ENCODE data around the gene KCTD11.

Gene KCTD11

GRCh38 chr17:7374353-7374752 is 22.4 kb downstream of the KCTD11 start:
- no peak for DNase-seq (ENCODE audit: low read depth in 2 of 3, low spot score in 2 of 3)

DNA sequence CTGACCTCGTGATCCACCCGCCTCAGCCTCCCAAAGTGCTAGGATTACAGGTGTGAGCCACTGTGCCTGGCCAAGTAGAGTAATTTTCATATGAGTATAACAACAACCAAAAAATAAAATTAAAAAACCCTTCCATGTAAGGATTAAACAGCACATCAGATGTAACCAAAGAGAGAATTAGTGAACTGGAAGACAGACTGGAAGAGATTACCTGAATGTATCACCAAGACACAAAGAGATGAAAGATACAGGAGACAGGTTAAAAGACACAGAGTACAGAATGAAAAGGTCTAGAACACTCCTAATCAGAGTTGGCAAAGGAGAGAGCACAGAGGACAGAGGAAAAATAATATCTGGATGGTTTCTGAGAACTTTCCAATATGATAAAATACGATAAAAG is 27.2 kb downstream of the KCTD11 start:
- no peak for DNase-seq (ENCODE audit: low read depth in 2 of 3, low spot score in 2 of 3)

DNA sequence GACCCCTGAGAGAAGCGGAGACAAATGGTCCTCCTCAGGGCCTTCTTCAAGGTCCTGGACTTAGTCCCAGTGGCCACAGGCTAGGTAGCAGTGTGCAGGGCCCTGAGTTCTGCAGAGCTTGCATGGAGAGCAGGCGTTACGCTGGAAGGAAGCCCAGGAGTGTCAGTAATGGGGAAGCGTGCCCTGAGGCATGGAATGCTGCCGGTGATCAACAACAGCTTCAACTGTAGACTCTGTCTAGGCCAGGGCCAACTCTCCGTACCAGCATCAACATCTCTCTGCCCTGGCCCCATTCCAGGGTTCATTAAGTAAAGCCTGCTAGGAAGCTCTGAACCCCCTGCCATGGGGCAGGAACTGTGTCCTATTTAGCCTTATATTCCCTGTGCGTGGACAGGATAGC is 28.4 kb downstream of the KCTD11 start:
- no peak for DNase-seq (ENCODE audit: low read depth in 2 of 3, low spot score in 2 of 3)

- DNase-seq (ENCODE audit: low read depth in 2 of 3, low spot score in 2 of 3), result no peak
These were observed 29.1 kb downstream of the KCTD11 start, which contains the start of gene TNK1 for GRCh38 chr17:7380855-7381683. TNK1 (plus strand) TSS chr17:7381089; CDS start chr17:7382927, 1,838 bp downstream.

DNA sequence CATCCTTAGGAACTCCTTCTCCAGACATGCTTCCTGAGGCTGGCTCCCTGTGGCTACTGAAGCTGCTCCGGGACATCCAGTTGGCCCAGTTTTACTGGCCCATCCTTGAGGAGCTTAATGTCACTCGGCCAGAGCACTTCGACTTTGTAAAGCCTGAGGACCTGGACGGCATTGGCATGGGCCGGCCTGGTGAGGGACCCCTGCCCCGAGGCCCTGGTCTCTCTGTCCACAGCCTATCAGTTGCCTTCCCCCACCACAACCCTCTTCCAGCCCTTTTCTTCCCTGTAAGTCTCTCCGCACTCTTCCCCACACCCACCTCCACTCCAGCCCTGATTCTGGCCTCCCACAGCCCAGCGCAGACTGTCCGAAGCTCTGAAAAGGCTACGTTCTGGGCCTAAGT is 30.9 kb downstream of the KCTD11 start:
- DNase-seq (ENCODE audit: low read depth in 2 of 3, low spot score in 2 of 3), result no peak

- DNase-seq (ENCODE audit: low read depth in 2 of 3, low spot score in 2 of 3), result no peak
These were observed 31.4 kb downstream of the KCTD11 start for GRCh38 chr17:7383371-7383741.

GRCh38 chr17:7383742-7384488 is 32.0 kb downstream of the KCTD11 start:
- DNase-seq (ENCODE audit: low read depth in 2 of 3, low spot score in 2 of 3), result peak; percentile 47 to 68 (median 58)

GRCh38 chr17:7384489-7385081 is 32.6 kb downstream of the KCTD11 start:
- DNase-seq (ENCODE audit: low read depth in 2 of 3, low spot score in 2 of 3), result no peak

- no peak for DNase-seq (ENCODE audit: low read depth in 2 of 3, low spot score in 2 of 3)
These were observed 36.9 kb downstream of the KCTD11 start for GRCh38 chr17:7388856-7389255.

DNA sequence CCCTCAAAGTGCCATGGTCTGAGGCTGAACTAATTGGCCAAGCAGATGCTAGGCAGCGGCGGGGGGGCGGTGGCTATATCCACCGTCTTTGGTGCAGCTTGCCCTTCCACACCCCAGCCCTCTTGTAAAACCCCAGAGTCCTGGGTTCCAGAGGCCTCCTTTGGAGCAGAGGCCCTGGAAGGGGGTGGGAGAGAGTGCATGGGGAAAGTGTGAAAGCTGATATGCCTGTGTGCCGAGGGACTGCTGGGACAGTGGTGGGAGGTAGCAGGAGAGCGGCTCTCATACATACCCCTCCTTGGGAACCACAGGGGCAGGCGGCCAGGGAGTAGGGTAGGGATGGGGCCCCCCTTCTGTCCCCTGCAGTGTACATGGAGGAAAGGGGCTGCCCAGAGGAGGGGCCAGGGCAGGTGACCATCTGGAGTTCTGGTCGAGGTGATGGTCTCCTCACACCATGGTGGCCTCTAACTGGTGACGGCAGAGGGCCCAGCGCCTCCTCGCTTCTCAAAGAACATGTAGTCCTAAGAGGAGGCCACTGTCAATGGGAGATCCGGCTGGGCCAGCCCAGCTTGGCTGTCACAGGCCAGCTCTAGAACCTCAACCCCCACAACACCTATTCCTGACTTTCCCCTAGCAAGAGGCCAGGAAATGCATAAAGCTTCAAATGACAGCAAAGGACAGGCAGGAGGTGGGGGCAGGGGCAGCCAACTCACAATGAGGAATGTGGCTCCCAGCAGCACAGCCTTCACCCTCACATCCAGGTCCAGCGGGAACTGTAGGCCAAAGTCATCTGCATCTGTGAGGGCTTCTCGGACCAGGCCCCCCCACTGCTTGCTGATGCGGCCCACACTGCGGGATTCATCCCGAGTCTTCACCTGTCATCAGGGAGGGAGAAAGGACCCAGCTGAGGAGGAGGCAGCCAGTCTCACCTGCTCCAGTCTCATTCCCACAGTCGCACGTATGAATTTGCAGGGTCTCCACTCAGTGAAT is 38.3 kb downstream of the KCTD11 start:
- DNase-seq (ENCODE audit: low read depth in 2 of 3, low spot score in 2 of 3), result no peak

GRCh38 chr17:7391307-7391706 is 39.3 kb downstream of the KCTD11 start:
- no peak for DNase-seq (ENCODE audit: low read depth in 2 of 3, low spot score in 2 of 3)

GRCh38 chr17:7392696-7393612 is 41.0 kb downstream of the KCTD11 start:
- DNase-seq (ENCODE audit: low read depth in 2 of 3, low spot score in 2 of 3), result no peak

DNA sequence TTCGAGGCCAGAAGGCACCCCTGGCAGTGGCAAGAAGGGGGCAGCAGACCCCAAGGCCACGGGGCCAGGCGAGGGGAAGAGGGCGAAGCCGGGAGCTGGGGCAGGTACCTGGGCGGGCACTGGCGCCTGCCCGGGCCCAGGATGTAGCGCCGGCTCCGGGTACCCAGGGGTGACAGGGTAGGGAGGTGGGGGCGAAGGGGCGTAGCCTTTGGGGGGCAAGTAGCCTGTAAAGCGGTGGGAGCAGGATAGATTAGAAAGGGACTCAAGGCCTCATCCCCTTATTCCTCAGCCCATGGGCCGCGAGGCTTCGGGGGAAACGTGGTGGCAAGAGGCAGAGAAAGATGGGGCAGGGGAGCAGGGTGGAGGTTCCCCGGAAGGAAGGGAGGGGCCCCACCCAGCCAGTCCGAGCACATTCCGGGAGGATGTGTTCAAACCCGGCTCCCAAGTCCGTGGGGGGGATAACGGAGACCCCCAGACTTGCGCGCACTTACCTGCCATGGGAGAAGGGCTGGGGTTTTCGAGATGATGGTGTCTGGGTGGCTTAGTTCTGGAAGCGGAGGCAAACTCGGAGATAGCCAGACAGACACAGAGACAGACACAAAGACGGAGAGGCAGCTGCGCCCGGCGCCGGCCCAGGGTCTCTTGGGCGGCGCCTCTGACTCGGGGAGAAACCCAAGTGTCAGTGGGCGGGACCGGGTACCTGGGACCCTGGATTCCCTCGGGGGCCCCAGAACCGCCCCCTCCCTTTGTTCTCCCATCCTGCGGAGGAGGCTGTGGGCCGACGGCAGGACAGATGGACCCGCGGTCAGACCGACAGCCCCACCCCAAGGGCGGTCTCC is 41.9 kb downstream of the KCTD11 start:
- DNase-seq (ENCODE audit: low read depth in 2 of 3, low spot score in 2 of 3), result no peak

GRCh38 chr17:7394452-7395191 is 42.7 kb downstream of the KCTD11 start, which contains the start of gene PLSCR3:
PLSCR3 (minus strand) TSS chr17:7394525; CDS start chr17:7394110, 415 bp downstream.
- DNase-seq (ENCODE audit: low read depth in 2 of 3, low spot score in 2 of 3), result peak; percentile 61 to 81 (median 79)

DNA sequence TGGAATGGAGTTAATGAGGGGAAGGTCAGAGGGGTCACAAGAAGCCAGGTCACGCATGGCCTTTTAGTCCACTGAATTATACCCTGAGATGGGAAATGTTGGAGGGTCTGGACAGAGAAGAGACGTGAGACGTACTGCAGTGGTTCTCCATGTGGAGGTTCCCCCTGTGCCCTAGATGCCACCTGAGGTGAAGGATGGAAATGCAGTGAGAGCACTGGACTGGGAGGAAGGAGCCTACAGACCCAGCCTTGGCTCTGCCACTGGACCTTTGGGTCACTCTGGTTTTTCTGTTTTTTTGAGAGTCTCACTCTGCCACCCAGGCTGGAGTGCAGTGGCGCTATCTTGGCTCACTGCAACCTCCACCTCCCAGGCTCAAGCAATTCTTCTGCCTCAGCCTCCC is 44.2 kb downstream of the KCTD11 start:
- DNase-seq (ENCODE audit: low read depth in 2 of 3, low spot score in 2 of 3), result no peak

GRCh38 chr17:7398612-7399011 is 46.6 kb downstream of the KCTD11 start:
- no peak for DNase-seq (ENCODE audit: low read depth in 2 of 3, low spot score in 2 of 3)

DNA sequence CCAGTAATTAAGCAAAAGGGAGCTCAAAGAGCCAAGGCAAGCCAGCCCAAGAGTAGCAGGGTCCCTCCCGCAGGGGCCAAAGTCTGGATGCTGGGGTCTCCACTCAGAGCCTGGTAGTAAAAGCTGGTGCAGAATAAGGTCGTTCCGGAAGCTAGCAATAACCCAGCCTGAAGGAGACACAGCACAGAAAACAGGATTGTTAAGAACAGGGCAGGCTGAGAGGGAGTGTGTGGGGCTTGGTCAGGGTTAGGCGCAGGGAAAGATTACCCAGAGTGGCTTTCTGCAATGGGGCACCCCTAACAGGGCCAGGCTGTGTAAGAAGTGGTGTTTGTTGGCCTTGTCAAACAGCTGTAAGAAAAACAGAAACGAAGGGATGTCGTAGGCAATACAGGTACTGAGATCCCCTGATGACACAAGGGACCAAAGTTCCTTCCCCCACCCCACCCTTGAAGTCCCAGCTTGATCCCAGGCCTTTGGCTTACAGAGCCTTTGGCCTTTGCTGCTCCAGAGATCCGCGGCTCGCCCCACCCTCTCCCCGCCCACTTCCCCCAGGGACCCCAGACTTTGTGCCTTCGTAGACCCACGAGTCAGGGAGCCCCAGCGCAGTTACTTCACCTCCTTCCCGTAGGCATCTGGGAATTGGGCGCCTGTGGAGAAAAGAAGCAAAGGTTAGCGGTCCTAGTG is 51.2 kb downstream of the KCTD11 start:
- DNase-seq (ENCODE audit: low read depth in 2 of 3, low spot score in 2 of 3), result no peak

- no peak for DNase-seq (ENCODE audit: low read depth in 2 of 3, low spot score in 2 of 3)
These were observed 51.7 kb downstream of the KCTD11 start for GRCh38 chr17:7403727-7403976.
